GM21423 (cell line): ENCODE data around the gene SLC35C1.
"Not testable (repeated sequence)": the region's sequence is repeated elsewhere in the genome, so short reads cannot be mapped to it uniquely, and the experiment has no call there.

Experiments used
- ATAC-seq: cut with Tn5 transposase; IDR thresholded peaks from one replicate; pipeline ENCODE4 v1.9.1; 2021; ENCODE audit warnings: mild to moderate bottlenecking, moderate library complexity; ENCODE audit not compliant: unreplicated experiment

Gene SLC35C1

GRCh38 chr11:45786272-45786671 lies 18.7 kb upstream of the SLC35C1 start:
- ATAC-seq = no peak

GRCh38 chr11:45788887-45789286 lies 16.1 kb upstream of the SLC35C1 start:
- ATAC-seq = no peak

- ATAC-seq = no peak
Measured at GRCh38 chr11:45791524-45791923, 13.4 kb upstream of the SLC35C1 start.

GRCh38 chr11:45794169-45794568 lies 10.8 kb upstream of the SLC35C1 start:
- no peak for ATAC-seq

GRCh38 chr11:45795379-45795778 lies 9.6 kb upstream of the SLC35C1 start:
- ATAC-seq = no peak

GRCh38 chr11:45796461-45796861 lies 8.5 kb upstream of the SLC35C1 start:
- ATAC-seq = no peak

GRCh38 chr11:45798793-45799441 lies 6.0 kb upstream of the SLC35C1 start:
- ATAC-seq = no peak

- ATAC-seq = no peak
Measured at GRCh38 chr11:45799562-45799961, 5.4 kb upstream of the SLC35C1 start.

- ATAC-seq = no peak
Measured at GRCh38 chr11:45800261-45800660, 4.7 kb upstream of the SLC35C1 start.

GRCh38 chr11:45801723-45802315 lies 3.1 kb upstream of the SLC35C1 start:
- ATAC-seq = no peak

GRCh38 chr11:45802531-45803317 lies 2.2 kb upstream of the SLC35C1 start:
- no peak for ATAC-seq

GRCh38 chr11:45803971-45804760 lies 783 bp upstream of the SLC35C1 start:
- ATAC-seq = no peak

GRCh38 chr11:45805305-45806071 lies 539 bp downstream of the SLC35C1 start:
- no peak for ATAC-seq

GRCh38 chr11:45806072-45806933 lies 1.4 kb downstream of the SLC35C1 start:
- ATAC-seq = no peak

- no peak for ATAC-seq
Measured at GRCh38 chr11:45806937-45807791, 2.2 kb downstream of the SLC35C1 start.

GRCh38 chr11:45807792-45808238 lies 2.9 kb downstream of the SLC35C1 start:
- no peak for ATAC-seq

GRCh38 chr11:45808427-45808826 lies 3.5 kb downstream of the SLC35C1 start:
- not testable (repeated sequence) for ATAC-seq
